Measurements from ENCODE around the gene PRKG1. TPM values are rescaled to one million over a fixed set of nuclear protein-coding genes. Genes with fewer than 3 reads are reported as not detected.

The PRKG1 gene
- total and polyA plus RNA-seq, 2 experiments from 2014 or later = 18.2 to 21.1 TPM

GRCh38 chr10:52248697-52249306, 1174.5 kb downstream of the PRKG1 start (continued):
- TF ChIP-seq CTCF (conservative IDR thresholded peaks at IDR 0.05; ENCODE audit: low read depth in 2 of 2) = no peak

GRCh38 chr10:52249850-52250395, 1175.6 kb downstream of the PRKG1 start:
- Histone ChIP-seq H3K4me2 (no peak overlapping the region), H3K36me3 (ENCODE audit: insufficient read depth) (no peaks in the 10 kb centered on the region), H3K4me3 (no peak overlapping the region), H3K4me1 (ENCODE audit: insufficient read depth) (no peaks in the 10 kb centered on the region), H3K27me3 (ENCODE audit: insufficient read depth) (no peaks in the 10 kb centered on the region), H3K79me2 (replicated peaks; ENCODE audit: insufficient read depth) (no peaks in the 10 kb centered on the region), H3K27ac (ENCODE audit: low read depth) (no peak overlapping the region), H4K20me1 (replicated peaks; ENCODE audit: insufficient read depth) (no peaks in the 10 kb centered on the region), H3F3A (replicated peaks; ENCODE audit: low read depth) (no peaks in the 10 kb centered on the region), H3K9me2 (ENCODE audit: insufficient read depth) (no peaks in the 10 kb centered on the region), H2AFZ (no peak overlapping the region)
- ATAC-seq = no peak
- H3K27me3 Mint-ChIP-seq (ENCODE audit: insufficient read depth, low read depth, poor library complexity) = peaks cover 5% of the 10 kb centered on the region
- no peaks in the 10 kb centered on the region; the same call in 2 of the 3 replicates for H3K4me1 Mint-ChIP-seq
- no peak overlapping the region for H3K27ac Mint-ChIP-seq
- no peaks in the 10 kb centered on the region for H3K36me3 Mint-ChIP-seq (ENCODE audit: low read depth)
- H3K4me3 Mint-ChIP-seq = no peak overlapping the region
- H3K9me3 Mint-ChIP-seq = no peaks in the 10 kb centered on the region; the same call in 2 of the 3 replicates
- DNase-seq (ENCODE audit: low spot score) = no peak
- TF ChIP-seq EZH2phosphoT487 (IDR thresholded peaks at IDR 0.05; ENCODE audit: unreplicated experiment) = no peak
- no peak for TF ChIP-seq ETS1 (IDR thresholded peaks at IDR 0.05)
- TF ChIP-seq EZH2 (IDR thresholded peaks at IDR 0.05; ENCODE audit: low read depth, unreplicated experiment) = no peak
- no peak for TF ChIP-seq POLR2AphosphoS5 (IDR thresholded peaks at IDR 0.05; ENCODE audit: low read depth)
- no peak for TF ChIP-seq ZNF331 (CRISPR knock-in tag; IDR thresholded peaks at IDR 0.05; ENCODE audit: low read depth)
- TF ChIP-seq ZNF462 (CRISPR knock-in tag; IDR thresholded peaks at IDR 0.05) = no peak
- no peak for TF ChIP-seq JUNB (IDR thresholded peaks at IDR 0.05; ENCODE audit: unreplicated experiment)
- TF ChIP-seq STAT1 (IDR thresholded peaks at IDR 0.05; ENCODE audit: unreplicated experiment) = no peak
- no peak for TF ChIP-seq ZNF114 (CRISPR knock-in tag; IDR thresholded peaks at IDR 0.05)
- no peak for TF ChIP-seq REST (IDR thresholded peaks at IDR 0.05; ENCODE audit: unreplicated experiment)
- no peak for TF ChIP-seq NANOG (IDR thresholded peaks at IDR 0.05; ENCODE audit: borderline replicate concordance)
- no peak for TF ChIP-seq CREB1 (CRISPR knock-in tag; IDR thresholded peaks at IDR 0.05; ENCODE audit: low read depth)

All from GM23338 (cell line).